Peyer's patch (tissue), 4 donors: ENCODE measurements around the gene SERPINA7.

Experiments used
- POLR2A ChIP-seq, 2 donors: fragments of 450-650 bp; IDR thresholded peaks; one replicate each; pipeline ENCODE4 v1.5.1; 2017; ENCODE audit warnings: antibody characterized with exemption in 2 of 2, mild to moderate bottlenecking in 2 of 2, moderate library complexity in 2 of 2
- TF ChIP-seq, protein P1 (sequence below), 6 experiments: fragments of 450-650 bp in 4 of 6; fragments of 200-600 bp in 2 of 6; sonication (generic) in 1 of 6; IDR thresholded peaks; one replicate each; pipeline ENCODE4 v1.5.1; 2017 to 2019; ENCODE audit warnings: antibody characterized with exemption in 6 of 6, mild to moderate bottlenecking in 3 of 6, moderate library complexity in 1 of 6

- TF ChIP-seq POLR2A (IDR thresholded peaks at IDR 0.05), result no peak
- TF ChIP-seq, protein P1, sequence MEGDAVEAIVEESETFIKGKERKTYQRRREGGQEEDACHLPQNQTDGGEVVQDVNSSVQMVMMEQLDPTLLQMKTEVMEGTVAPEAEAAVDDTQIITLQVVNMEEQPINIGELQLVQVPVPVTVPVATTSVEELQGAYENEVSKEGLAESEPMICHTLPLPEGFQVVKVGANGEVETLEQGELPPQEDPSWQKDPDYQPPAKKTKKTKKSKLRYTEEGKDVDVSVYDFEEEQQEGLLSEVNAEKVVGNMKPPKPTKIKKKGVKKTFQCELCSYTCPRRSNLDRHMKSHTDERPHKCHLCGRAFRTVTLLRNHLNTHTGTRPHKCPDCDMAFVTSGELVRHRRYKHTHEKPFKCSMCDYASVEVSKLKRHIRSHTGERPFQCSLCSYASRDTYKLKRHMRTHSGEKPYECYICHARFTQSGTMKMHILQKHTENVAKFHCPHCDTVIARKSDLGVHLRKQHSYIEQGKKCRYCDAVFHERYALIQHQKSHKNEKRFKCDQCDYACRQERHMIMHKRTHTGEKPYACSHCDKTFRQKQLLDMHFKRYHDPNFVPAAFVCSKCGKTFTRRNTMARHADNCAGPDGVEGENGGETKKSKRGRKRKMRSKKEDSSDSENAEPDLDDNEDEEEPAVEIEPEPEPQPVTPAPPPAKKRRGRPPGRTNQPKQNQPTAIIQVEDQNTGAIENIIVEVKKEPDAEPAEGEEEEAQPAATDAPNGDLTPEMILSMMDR (IDR thresholded peaks at IDR 0.05), result no peak
Measured at GRCh38 chrX:106005684-106006083, 32.8 kb downstream of the SERPINA7 start.
